ENCODE measurements around the gene EPS15.
"Not testable (repeated sequence)": the region's sequence is repeated elsewhere in the genome, so short reads cannot be mapped to it uniquely, and the experiment has no call there.

Gene EPS15

GRCh38 chr1:51542158-51542953 lies 23.3 kb upstream of the EPS15 start:
- DNase-seq = no peak

DNA sequence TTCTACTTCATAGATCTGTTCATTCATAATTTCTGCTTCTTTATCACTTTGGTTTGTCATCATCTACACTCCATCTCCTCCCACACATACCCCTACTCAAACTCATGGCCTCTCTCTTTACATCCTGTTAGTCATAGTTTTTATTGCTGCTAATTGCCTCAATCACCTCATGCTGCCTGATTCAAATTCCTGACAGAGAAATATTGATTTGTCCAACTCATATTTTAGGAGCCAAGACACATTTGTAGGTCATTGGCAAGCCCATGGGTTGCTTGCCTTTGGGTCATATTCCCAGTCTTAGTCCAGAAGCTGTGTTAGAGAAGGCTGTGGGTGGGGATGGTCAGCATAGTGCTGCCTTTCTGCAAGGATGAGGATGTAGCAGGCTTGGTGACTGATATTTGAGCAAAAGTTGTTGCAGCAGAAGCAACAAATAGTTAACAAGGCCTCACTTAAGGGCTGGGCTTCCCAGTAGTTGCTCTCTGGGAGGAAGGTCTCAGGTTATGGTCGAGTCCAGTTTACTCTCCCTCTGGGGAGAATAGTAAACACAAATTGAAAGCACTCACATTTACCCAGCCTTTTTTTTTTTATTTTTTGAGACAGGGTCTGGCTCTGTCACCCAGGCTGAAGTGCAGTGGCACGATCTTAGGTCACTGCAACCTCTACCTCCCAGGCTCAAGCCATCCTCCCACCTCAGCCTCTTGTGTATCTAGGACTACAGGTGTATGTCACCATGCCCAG lies 22.4 kb upstream of the EPS15 start:
- DNase-seq = no peak

DNA sequence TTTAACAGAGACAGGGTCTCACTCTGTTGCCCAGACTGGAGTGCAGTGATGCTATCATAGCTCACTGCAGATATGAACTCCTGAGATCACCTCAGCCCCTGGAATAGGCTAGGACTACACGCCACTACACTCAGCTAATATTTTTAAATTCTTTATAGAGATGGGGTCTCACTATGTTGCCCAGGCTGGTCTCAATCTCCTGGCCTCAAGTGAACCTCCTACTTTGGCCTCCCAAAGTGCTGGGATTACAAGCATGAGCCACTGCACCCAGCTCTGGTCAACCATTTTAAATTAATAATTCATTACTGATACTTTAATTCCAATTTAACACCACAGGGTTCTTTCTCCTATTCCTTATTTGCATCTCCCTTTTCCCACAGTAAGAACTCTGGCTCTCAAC lies 18.5 kb upstream of the EPS15 start:
- no peak for DNase-seq

- DNase-seq = peak; percentile 20
Observed at GRCh38 chr1:51535006-51535592, 16.0 kb upstream of the EPS15 start.

GRCh38 chr1:51534447-51534846 lies 15.4 kb upstream of the EPS15 start:
- no peak for DNase-seq

- no peak for DNase-seq
Observed at GRCh38 chr1:51532853-51533252, 13.8 kb upstream of the EPS15 start.

- DNase-seq = not testable (repeated sequence)
Observed at GRCh38 chr1:51530447-51530846, 11.4 kb upstream of the EPS15 start.

GRCh38 chr1:51527144-51527543 lies 8.1 kb upstream of the EPS15 start:
- no peak for DNase-seq

- DNase-seq = no peak
Observed at GRCh38 chr1:51526248-51526647, 7.2 kb upstream of the EPS15 start.

DNA sequence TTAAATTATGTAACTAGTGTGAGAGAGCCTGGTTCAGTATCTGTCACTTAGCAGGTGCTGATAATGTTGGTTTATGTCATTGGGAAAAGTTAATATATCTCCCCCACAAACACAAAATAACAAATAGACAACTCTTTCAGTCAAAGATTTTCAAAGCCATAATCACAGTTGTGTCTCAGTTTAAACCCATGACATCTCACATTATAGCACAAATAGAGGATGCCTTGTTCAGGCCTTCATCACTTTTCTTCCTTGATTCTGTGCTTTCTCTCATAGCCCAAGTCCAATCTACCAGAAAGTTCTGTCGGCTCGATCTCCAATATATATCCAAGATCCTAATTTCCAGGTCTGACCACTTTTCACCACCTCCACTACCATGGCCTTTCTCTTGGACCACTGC lies 6.2 kb upstream of the EPS15 start:
- DNase-seq = no peak

- DNase-seq = no peak
Observed at GRCh38 chr1:51524817-51525216, 5.8 kb upstream of the EPS15 start.

GRCh38 chr1:51523931-51524330 lies 4.9 kb upstream of the EPS15 start:
- DNase-seq = no peak

- no peak for DNase-seq
Observed at GRCh38 chr1:51520700-51521248, 1.7 kb upstream of the EPS15 start.

- DNase-seq = no peak
Observed at GRCh38 chr1:51519865-51520699, 1.0 kb upstream of the EPS15 start.

- DNase-seq = no peak
Observed at GRCh38 chr1:51518586-51519047, 449 bp downstream of the EPS15 start.

DNA sequence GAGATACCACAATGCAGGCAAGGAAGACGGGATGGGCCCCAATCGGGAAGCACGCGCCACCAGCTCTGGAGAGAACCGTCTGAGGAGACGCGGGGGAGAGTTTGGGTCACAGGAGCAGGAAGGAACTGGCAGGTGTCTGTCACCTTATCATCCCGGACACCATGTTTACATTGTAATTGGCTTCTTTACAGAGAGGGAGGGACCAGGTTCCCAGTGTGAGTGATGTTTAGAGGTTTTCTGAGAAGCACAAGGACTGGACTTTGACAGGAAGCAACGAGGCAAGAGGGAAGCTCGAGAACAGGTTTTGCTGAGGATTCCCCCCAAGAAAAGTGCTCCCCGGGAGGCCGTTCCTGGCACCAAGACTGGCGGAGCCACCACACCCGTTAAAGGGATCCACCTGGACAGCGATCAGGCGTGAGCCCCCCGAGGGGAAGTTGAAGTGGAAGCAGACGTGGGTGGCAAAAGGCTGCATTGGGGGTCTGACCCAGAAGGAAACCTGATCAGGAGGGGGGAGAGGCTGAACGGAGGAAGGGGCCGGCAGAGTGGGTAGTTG lies 957 bp downstream of the EPS15 start:
- DNase-seq = peak; percentile 36

GRCh38 chr1:51517361-51518032 lies 1.6 kb downstream of the EPS15 start:
- no peak for DNase-seq

DNA sequence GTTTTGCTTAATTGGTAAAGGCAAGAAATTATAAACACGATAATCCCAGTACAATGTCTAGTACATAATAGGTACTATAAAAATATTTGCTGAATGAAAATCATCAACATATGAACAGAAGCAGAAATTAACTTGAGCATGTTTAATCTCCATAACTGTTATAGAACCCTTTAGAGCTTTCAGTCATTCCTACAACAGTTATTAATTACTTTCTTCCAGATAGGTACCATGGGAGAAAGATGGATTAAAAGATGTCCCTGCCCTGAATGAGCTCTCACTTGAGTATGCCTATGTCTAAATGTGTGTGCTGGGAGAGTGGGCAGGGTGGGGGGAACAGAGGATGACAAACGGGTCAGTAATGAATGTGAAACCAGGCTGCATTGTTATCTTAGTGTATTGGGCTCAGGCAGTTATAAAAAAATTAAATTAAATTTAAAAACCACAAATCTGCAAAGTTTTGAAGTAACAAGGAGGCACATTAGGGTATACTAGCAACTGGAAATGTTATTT lies 2.4 kb downstream of the EPS15 start:
- no peak for DNase-seq

- no peak for DNase-seq
Observed at GRCh38 chr1:51515982-51516648, 3.0 kb downstream of the EPS15 start.

GRCh38 chr1:51515312-51515960 lies 3.6 kb downstream of the EPS15 start:
- DNase-seq = no peak

All from NCI-H446 treated with DMSO at 0.1 percent for 48 hours (cell line).